SKM-1 (cell line): ENCODE results near the gene TRMT61A.
"Not testable (repeated sequence)": the region's sequence is repeated elsewhere in the genome, so short reads cannot be mapped to it uniquely, and the experiment has no call there.

Source experiments
- DNase-seq: peaks from one replicate; lab custom pipeline; 2025; ENCODE audit not compliant: unreplicated experiment; lab: John Stamatoyannopoulos, UW

The TRMT61A gene

DNA sequence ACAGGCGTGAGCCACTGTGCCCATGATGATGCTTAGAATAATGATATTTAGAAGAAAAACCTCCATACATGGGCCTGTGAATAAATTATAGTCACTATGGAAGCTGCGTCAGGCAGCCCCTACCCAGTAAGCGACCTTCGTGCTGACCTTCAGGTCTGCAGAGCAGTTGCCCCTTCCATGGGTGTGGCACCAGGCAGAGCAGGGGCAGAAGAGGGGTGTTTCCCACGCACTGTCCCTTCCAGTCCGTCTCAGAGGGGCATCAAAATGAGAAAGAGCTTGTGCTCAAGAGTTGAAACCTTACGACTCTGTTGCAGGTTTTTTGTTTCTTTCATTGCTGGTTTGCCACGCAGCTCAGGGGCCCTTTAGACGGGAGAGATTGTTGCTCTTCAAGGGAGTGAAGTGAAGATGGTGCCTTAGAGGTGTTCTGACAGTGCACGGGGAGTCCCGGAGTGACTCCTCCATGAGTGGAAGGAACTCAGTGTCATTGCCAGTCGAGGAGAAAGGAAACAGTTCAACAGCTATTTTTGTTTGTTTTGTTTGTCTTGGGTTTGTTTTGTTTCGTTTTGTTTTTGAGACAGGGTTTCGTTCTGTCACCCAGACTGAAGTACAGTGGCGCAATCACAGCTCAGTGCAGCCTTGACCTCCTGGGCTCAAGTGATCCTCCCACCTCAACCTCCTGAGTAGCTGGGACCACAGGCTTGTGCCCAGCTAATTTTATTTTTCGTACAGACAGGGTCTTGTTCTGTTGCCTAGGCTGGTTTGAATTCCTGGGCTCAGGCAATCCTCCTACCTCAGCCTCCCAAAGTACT, 20.3 kb upstream of the TRMT61A start:
- no peak for DNase-seq

DNA sequence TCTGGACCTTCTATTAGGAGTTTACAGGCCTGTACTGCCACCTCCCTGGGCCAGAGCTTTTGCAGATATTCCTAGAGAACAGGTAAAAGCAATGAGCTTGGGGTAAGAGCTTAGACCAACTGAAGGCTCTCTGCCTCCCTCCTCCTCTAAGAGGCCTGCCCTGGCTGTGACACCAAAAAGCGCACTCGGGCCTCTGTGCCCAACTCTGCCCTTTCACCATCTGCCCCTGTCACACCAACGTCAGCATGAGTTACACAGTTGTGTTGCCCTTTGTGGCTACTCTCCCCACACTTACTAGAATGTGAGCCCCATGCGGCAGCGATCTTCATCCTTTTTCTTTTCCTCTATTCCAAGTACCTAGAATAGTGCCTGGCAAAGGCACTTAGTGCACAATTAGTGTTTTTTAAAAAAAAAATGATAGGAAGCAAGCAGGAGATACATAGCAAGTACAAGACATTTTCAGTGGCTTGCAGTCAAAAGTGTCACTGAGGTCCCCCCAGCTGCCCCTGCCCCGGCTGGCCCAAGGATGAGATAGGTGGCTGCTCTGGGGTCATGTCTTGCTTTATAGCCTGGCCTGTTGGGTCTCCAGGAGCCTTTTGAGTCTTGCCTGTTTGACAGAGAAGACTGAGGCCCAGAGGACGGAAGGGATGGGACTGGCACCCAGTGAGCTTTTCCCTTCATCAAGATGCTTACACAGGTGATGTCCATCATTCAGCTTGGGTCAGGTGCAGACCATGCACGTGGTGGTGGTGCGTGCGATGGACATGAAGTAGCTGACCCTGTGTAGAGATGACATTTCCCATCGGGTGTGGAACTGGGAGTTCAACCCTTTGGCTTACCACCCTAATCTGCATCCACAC, 18.9 kb upstream of the TRMT61A start:
- DNase-seq, result no peak

DNA sequence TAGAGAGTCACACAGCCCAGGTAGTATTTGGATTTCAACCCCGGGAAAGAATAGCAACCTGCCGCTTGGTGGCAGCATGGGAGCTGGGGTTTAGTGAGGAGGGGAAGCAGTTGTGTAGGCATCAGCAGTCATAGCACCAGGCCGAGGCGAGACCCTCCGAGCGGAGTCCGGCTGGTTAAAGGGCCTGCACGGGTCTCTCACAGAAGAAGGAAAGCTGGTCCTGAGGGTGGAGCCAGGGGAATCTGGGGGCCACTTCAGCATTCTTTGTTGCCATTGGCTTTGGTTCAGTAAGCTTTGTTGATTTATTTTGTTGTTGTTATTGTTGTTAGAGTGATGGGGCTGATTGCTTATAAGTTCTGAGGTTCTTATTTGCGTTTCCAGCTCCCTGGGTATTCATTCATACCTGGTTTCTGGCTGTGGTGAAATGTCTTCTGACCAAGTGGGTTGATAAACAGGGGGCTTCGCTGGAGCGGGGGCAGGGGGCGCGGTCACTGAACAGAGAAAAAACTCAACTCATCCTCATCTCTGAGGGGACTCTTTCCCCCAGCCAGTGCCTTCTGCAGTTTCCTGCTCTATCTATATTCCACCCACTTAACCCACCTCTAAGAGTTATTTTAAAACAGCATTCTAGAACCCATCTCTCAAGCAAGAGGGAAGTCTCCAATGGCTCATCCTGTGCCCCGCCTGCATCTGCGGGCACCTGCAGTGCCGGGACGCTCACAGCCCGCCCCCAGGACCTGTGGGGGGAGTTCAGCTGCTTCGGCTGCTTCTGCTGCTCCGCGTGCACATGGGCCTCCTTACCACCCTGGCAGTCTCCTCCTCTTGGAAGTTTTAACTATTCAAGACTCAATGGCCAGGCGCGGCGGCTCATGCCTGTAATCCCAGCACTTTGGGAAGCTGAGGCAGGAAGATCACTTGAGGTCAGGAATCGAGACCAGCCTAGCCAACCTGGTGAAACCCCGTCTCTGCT, 18.0 kb upstream of the TRMT61A start:
- no peak for DNase-seq

DNA sequence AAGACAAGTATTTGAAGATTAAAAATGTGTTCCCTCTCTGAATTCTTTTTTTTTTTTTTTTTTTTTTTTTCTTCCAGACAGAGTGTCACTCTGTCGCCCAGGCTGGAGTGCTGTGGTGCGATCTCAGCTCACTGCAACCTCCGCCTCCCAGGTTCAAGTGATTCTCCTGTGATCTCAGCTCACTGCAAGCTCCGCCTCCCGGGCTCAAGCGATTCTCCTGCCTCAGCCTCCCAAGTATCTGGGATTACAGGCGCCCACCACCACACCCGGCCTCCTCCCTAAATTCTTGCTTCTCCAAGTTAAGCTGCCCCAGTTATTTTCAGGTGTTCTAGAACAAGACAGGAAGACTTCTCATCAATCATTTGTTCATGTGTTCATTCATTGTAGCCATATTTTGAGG, 16.8 kb upstream of the TRMT61A start:
- DNase-seq, result not testable (repeated sequence)

DNA sequence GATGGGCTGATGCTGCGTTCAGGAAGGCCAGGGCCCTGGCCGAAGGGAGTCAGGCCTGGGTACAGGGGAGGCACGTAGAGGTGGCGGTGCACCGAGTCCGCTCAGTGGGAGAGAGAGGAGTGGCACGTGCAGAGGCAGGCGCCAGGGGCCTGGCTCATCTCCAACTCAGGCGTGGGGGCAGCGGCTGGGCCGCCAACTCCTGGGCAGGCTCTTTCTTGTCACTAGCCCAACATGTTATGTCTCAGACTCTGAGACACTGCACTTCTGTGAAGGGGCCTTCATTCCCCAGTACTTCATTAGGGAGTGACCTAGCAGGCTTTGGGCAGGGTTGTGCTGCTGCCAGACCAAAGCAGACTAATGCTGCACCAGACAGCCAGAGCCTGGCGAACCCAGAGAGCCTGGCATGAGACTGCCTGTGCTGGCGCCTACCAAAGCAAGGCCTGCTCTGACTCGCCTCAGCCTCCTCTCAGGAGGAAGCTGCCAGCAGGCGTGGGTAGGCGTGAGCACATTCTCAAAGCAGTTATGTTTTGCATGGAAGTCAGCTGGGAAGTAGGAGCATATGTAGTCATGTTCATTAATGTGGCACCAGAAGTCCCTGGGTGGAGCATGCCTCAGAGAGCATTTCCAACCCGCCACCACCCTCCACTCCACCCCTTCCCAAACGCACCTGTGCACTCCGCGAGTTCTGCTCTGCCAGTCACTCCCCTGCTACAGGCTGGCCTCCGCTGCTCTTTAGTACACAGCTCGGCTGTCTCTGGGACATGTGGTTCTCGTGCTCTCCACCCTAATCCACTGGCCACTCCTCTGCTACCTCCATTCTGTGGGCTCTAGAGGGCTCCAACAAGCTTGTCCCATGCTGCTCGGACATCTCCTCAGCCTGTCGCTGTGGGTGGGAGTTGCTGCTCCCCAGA, 16.0 kb upstream of the TRMT61A start:
- no peak for DNase-seq

DNA sequence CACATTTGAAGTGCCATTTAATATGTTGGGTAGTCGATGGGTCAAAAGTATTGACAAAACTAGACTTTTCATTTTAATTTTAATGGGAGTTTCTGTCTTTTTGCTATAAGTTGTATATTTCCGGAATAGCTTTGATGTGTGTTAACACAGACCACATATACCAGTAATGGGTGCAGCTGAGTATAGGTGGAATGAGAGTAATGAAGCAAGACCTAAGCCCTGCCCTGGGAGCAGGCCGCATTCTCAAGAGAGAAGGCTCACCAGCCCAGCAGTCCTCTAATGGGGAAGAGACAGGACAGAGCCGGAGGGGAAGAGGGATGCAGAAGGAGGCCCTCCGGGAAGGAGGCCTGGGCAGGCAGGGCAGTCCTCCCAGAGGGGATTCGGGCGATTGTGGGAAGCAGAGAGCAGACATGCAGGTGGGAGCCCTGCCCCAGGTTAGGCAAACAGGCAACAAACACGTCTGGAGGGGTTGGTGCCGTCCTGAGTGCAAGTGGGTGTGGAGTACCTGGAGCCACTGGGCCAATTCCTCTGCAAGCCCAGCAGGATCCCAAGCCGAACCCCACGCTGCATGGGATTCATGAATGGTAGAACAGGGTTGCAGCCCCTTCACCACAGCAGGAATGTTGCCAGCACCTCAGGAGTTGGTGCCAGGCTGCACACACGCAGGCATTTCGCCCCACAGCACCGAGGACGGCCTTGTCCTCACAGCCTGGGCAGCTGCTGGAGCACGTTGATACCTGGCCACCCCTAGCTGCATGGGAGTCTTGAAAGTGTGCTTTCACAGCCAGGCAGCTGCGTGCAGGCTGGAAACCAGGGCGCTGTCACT, 14.2 kb upstream of the TRMT61A start:
- no peak for DNase-seq

DNA sequence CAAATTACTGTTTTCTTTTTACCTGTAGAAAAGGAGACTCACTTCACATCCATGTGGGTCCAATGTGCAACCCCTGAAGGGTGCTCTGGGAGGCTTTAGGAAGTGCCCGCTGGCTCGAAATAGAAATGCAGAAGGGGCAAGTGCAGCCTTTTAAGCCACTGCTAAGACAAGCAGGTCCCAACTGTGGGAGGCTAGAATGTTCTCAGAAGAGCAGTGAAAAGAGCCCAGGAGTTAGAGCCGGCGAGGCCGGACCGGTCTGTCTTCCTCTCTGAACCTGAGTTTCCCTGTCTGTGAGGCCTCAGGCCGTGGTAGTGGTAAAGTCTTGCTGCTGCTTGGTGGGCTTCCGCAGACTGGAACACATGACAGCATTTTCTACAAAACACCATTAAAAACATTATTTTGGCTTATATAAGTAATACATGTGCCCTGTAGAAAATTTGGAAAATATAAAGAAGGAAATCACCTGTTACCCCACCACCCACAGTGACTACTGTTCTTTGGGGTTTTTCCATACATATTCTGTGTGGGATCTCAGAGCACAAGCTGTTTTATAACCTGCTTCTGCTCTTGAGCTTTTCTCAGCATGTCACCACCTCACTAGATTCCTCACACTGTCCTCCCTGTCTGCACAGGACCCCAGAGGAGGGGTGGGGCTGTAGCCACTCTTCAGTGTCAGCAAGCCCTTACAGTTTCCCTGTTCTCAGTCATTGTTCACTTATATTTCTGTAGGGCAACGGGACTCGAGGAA, 12.4 kb upstream of the TRMT61A start:
- no peak for DNase-seq

DNA sequence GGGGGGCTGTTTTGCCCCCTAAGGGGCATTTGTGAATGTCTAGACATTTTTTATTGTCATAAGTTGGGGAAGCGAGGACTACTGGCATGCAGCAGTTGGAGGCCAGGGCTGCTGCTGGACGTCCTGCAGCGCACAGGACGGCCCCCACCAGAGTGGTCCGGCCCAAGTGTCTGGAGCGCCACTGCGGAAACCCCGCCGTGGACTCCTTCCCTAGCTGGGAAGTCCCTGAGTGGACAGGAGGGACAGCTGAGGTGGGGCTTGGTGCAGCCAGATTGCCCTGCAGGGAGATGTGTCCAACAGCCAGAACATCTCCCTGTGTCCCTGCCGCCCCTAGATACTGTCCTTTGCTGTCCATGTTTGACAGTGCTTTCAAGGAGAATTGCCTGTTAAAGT, 11.8 kb upstream of the TRMT61A start:
- no peak for DNase-seq

DNA sequence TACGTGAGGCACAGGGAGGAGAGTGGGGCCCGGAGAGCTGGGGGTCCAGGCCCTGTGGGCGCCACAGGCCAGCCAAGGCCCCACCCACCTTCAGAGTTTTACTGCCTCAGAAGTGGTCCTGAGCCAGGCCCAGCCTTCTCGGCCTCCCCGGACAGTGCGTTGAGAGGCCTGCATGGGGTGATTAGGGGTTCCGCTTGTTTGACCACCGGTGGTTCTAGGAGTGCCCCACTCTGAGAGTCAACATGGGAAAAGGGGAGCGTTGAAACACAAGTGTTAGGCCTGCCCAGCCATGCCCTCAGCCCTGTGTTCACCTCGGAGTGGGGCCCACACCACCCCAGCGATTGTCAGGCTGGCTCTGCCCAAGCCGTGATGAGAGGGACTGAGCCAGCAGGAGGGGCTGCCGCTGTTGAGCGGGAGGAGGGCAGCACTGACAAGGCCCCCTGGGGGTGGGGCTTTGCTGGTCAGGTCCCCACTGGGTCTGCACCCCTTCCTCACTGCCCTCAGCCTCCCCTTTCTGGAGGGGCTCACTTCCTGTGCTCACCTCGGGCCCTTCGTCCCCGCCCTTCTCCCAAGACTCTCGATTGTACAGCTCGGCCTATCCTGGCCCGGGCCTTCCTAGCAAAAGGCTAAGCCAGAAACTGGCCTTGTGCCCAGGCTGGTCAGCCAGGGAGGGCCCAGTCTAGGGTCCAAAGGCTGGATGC, 11.1 kb upstream of the TRMT61A start:
- no peak for DNase-seq

DNA sequence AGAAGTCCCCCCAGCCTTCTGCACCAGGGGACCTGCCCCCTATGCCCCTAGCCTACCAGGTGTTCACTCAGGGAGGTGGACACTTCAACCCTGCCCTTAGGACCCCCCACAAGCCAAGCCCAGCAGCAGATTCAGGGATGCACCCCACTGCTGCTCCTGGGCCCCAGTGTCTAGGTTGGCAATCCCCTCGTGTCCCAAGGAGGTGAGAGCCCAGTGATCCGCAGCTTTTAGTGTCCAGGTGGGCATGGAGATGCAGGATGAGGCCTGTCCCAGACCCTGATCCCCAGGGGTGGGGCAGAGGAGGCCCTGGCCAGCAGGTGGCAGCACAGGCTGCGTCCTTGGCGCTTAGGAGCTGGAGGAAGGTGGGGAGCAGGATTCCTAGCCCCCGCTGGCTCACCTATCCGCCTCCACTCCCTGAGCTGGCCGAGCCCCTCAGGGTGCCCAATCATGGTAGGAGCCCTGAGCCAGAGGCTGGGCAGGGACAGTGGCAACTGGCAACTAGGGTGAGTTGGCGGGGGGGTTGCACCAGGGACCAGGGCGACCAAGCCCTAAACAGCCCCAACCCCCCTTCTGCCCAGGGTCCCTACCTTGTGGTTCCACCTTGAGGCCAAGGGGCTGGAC, 10.5 kb upstream of the TRMT61A start:
- DNase-seq, result no peak

DNA sequence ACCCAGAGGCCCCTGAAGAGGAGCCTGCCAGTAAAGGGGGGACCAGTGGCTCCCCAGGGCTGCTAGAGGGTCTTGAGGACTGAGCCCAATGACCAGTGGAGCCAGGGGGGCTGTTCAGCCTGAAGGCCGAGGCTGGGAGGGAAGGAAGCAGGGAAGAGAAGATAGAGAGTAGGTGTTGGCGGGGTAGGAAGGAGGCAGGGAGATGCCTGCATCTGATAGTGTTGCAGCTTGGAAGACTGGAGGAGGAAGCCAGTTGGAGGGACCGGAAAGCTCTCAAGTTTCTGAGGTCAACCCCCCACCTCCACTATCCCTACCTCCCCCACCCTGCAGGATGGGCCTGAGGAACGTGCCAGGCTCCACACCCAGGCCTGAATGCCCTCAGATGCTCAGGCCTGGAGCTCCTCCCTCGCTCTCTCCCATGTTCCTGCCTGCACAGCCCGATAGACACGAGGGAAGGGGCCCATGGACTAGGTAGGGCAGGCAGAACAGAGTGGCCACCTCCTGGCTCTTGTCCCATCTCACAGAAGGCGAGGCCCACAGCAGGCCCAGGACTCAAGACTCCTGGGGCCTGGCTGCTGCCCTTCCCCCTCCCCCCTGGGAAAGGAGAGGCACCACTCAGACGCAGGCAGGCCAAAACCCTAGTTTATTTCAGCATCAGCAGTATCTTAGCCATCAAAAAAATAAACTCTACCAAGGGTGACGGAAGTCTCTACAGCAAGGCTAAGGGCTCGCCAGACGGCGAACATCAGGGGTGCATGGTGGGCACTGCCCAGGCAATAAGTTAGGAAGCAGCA, 9.8 kb upstream of the TRMT61A start:
- DNase-seq, result no peak

DNA sequence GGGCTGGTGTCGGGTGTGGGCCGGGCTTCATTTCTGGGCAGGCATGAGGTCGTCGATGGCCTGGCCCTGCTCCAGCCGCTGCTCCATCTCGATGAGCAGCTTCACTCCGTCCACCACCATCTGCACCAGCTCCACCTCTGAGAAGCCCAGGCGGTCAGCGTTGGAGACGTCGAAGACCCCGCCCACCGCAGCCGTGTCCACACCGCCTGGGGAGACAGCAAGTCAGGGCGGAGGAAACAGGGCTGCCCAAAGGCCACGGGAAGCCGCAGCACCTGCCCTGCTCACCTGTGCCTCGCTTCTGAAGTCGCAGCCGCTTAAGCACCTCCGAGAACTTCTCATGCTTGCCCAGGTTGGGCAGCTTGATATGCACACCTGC, 9.2 kb upstream of the TRMT61A start:
- no peak for DNase-seq

DNA sequence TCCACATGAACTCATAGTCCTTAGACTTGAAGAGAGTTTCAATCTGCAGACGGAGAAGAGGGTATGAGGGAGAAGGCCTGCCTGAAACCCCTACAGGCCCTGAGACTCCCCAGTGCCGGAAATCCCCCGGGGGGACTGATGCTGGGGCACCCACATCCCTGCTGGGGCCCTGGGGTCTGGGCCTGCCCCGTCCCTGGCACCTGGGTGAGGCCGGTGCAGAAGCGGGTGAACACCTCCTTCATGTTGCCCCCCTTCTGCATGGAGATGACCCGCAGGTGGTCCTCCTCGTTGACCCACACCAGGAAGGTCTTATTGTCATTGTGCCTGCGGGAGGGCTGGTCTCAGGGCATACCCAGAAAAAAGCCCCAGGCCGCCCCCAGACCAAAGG, 8.7 kb upstream of the TRMT61A start:
- no peak for DNase-seq

DNA sequence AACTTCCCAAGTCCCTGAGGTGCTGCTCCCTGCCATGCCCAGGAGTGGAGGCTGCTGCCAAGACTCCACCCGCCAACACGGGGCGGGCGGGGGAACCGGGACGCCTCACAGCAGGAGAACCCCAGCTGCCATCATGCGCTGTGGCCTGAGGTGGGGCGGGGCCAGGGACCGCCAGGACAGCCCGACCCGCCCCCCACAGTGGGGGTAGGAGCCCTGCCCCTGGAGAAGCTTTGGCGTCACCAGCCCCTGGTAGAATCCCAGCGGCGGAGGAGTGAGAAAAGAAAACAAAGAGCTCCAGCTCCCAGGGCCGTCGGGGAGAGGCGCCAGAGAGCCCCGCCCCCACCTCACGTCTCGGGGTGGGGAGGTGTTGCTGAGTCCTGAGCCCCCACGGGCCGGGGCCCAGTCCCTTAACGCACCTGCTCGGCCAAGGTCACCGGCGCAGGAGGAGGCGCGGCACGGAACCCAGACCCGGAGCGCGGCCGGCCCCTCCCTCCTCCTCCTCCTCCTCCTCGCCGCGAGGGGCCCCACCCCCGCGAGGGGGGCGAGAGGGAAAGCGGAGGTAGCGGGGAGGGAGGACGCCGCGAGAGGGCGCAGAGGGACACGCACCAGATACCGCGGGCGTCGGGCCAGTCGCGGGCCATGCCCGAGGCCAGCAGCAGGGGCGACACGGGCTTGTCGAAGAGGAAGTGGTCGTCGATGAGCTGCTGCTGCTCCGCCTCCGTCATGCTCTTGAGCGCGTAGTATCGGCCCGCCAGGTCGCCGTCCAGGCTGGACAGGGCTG, 8.1 kb upstream of the TRMT61A start:
- DNase-seq, result no peak

DNA sequence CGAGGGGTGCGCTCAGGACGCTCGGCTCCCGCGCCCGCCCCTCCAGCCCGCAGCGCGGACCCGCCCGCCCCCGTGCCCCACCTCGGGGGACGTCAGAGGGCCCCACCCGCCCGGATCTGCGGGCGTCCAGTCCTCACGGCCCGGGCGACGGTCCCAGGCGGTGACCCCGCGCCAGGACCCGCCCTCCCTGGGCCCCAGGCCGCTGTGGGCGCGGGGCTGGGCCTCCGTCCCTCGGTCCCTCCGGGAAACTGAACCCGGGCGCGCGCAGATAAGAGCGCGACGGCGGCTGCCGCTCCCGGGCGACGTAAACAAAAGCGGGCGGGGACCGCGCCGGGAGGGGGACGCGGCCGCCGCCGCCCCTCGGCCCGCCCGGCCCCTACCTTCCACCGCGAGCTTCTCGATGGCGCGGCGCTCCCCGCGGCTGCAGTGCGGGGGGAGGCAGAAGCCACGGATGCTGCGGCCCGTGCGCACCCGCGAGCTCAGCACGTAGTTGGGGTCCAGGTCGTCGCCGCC, 7.5 kb upstream of the TRMT61A start:
- no peak for DNase-seq
